Measurements from ENCODE around the gene SCFD2.

SCFD2 gene

GRCh38 chr4:53009824-53010223 lies 356.0 kb downstream of the SCFD2 start:
- Histone ChIP-seq H3K36me3 (ENCODE audit: insufficient read depth, low read length) (no peaks in the 10 kb centered on the region), H3K9me3 (ENCODE audit: insufficient read depth, low read length, severe bottlenecking) (no peaks in the 10 kb centered on the region), H3K4me2 (ENCODE audit: insufficient read depth, low read length) (no peak overlapping the region), H3K27me3 (ENCODE audit: insufficient read depth, low read length, poor library complexity) (no peaks in the 10 kb centered on the region), H3K79me2 (ENCODE audit: insufficient read depth, low read length) (no peaks in the 10 kb centered on the region), H3K27ac (ENCODE audit: low read length) (no peak overlapping the region), H3K9ac (ENCODE audit: low read depth, low read length) (no peak overlapping the region), H2AFZ (ENCODE audit: low read depth, low read length) (no peak overlapping the region), H4K20me1 (ENCODE audit: insufficient read depth, low read length) (no peaks in the 10 kb centered on the region), H3K4me3 (ENCODE audit: low read depth in 1 of 2, low read length in 2 of 2) (no peak overlapping the region), H3K4me1 (ENCODE audit: insufficient read depth, low read length) (peaks cover 32% of the 10 kb centered on the region)
- TF ChIP-seq EZH2 (IDR thresholded peaks at IDR 0.05; ENCODE audit: borderline replicate concordance, low read depth, low read length, severe bottlenecking) = no peak
- TF ChIP-seq CTCF (IDR thresholded peaks at IDR 0.05; ENCODE audit: borderline replicate concordance, extremely low read depth, low read length, poor library complexity, severe bottlenecking) = no peak
- ATAC-seq (ENCODE audit: insufficient read depth, low read depth) (no peak), DNase-seq (no peak)

GRCh38 chr4:53007024-53007423 lies 358.8 kb downstream of the SCFD2 start:
- no peaks in the 10 kb centered on the region for H3K36me3 ChIP-seq (ENCODE audit: insufficient read depth, low read length)
- ATAC-seq (ENCODE audit: insufficient read depth, low read depth) (no peak), DNase-seq (no peak)
- H4K20me1 ChIP-seq (ENCODE audit: insufficient read depth, low read length) = no peaks in the 10 kb centered on the region
- no peaks in the 10 kb centered on the region for H3K27me3 ChIP-seq (ENCODE audit: insufficient read depth, low read length, poor library complexity)
- peaks cover 8% of the 10 kb centered on the region for H3K4me1 ChIP-seq (ENCODE audit: insufficient read depth, low read length)
- TF ChIP-seq EZH2 (IDR thresholded peaks at IDR 0.05; ENCODE audit: borderline replicate concordance, low read depth, low read length, severe bottlenecking) (no peak), CTCF (IDR thresholded peaks at IDR 0.05; ENCODE audit: borderline replicate concordance, extremely low read depth, low read length, poor library complexity, severe bottlenecking) (no peak)
- H3K27ac ChIP-seq (ENCODE audit: low read length) = no peak overlapping the region
- H3K4me3 ChIP-seq (ENCODE audit: low read depth in 1 of 2, low read length in 2 of 2) = no peak overlapping the region
- no peaks in the 10 kb centered on the region for H3K9me3 ChIP-seq (ENCODE audit: insufficient read depth, low read length, severe bottlenecking)
- no peak overlapping the region for H2AFZ ChIP-seq (ENCODE audit: low read depth, low read length)
- no peak overlapping the region for H3K9ac ChIP-seq (ENCODE audit: low read depth, low read length)
- H3K4me2 ChIP-seq (ENCODE audit: insufficient read depth, low read length) = no peak overlapping the region
- no peaks in the 10 kb centered on the region for H3K79me2 ChIP-seq (ENCODE audit: insufficient read depth, low read length)

- Histone ChIP-seq H3K27me3 (ENCODE audit: insufficient read depth, low read length, poor library complexity) (no peaks in the 10 kb centered on the region), H3K9me3 (ENCODE audit: insufficient read depth, low read length, severe bottlenecking) (no peaks in the 10 kb centered on the region), H3K4me3 (ENCODE audit: low read depth in 1 of 2, low read length in 2 of 2) (no peak overlapping the region), H3K36me3 (ENCODE audit: insufficient read depth, low read length) (no peaks in the 10 kb centered on the region), H3K4me2 (ENCODE audit: insufficient read depth, low read length) (no peak overlapping the region), H3K79me2 (ENCODE audit: insufficient read depth, low read length) (no peaks in the 10 kb centered on the region), H3K27ac (ENCODE audit: low read length) (no peak overlapping the region), H3K9ac (ENCODE audit: low read depth, low read length) (no peak overlapping the region), H2AFZ (ENCODE audit: low read depth, low read length) (no peak overlapping the region), H4K20me1 (ENCODE audit: insufficient read depth, low read length) (no peaks in the 10 kb centered on the region), H3K4me1 (ENCODE audit: insufficient read depth, low read length) (no peaks in the 10 kb centered on the region)
- DNase-seq (no peak), ATAC-seq (ENCODE audit: insufficient read depth, low read depth) (no peak)
- TF ChIP-seq CTCF (IDR thresholded peaks at IDR 0.05; ENCODE audit: borderline replicate concordance, extremely low read depth, low read length, poor library complexity, severe bottlenecking) = no peak
- no peak for TF ChIP-seq EZH2 (IDR thresholded peaks at IDR 0.05; ENCODE audit: borderline replicate concordance, low read depth, low read length, severe bottlenecking)
Measured at GRCh38 chr4:53005808-53006207, 360.1 kb downstream of the SCFD2 start.

GRCh38 chr4:53005149-53005546 lies 360.7 kb downstream of the SCFD2 start:
- no peaks in the 10 kb centered on the region for H3K36me3 ChIP-seq (ENCODE audit: insufficient read depth, low read length)

More at GRCh38 chr4:53005149-53005546, 360.7 kb downstream of the SCFD2 start:
- DNase-seq (no peak), ATAC-seq (ENCODE audit: insufficient read depth, low read depth) (no peak)
- Histone ChIP-seq H3K4me1 (ENCODE audit: insufficient read depth, low read length) (no peaks in the 10 kb centered on the region), H3K79me2 (ENCODE audit: insufficient read depth, low read length) (no peaks in the 10 kb centered on the region), H3K27ac (ENCODE audit: low read length) (no peak overlapping the region), H4K20me1 (ENCODE audit: insufficient read depth, low read length) (no peaks in the 10 kb centered on the region), H3K27me3 (ENCODE audit: insufficient read depth, low read length, poor library complexity) (no peaks in the 10 kb centered on the region), H3K4me2 (ENCODE audit: insufficient read depth, low read length) (no peak overlapping the region), H3K4me3 (ENCODE audit: low read depth in 1 of 2, low read length in 2 of 2) (no peak overlapping the region), H2AFZ (ENCODE audit: low read depth, low read length) (no peak overlapping the region), H3K9ac (ENCODE audit: low read depth, low read length) (no peak overlapping the region), H3K9me3 (ENCODE audit: insufficient read depth, low read length, severe bottlenecking) (no peaks in the 10 kb centered on the region)
- TF ChIP-seq CTCF (IDR thresholded peaks at IDR 0.05; ENCODE audit: borderline replicate concordance, extremely low read depth, low read length, poor library complexity, severe bottlenecking) (no peak), EZH2 (IDR thresholded peaks at IDR 0.05; ENCODE audit: borderline replicate concordance, low read depth, low read length, severe bottlenecking) (no peak)

Data from DND-41 (cell line).